ENCODE data around the gene CFAP97D1.

DNA sequence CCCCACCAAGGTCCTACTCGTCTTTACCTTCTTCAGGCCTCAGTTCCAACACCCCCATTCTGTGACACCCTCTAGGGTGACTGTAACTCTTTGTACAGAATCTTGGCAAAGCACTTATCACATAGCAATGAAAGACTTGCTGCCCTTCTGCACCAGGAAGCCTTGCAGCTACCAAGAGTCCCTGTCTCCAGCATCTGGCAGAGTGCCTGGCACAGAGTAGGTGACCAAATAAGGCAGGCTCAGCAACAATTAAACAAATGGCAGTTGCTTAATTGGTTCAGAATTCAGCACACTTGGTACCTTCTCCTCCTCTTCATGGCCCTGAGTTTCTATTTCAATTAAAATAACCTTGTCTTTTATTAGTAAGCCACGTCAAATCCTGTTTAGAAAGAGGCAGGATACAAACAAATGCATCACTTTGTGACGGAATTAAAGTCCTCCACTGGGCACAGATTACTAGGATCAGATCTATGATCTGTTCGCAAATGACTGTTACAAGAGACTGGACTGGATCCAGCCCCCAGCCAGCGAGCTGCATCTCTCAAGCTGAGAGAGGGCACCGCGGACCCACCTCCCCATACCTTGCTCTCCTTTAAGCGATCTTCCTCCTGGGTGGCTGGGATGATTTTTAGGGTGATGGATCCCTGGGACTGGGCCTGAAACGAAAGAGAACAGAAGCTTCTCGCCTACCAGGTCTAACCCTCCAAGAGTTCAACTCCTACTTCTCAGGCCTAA is 43.3 kb downstream of the CFAP97D1 start:
- TF ChIP-seq POLR2AphosphoS5 (IDR thresholded peaks at IDR 0.05; ENCODE audit: low read depth, low read length), result no peak
- TF ChIP-seq TAF1 (IDR thresholded peaks at IDR 0.05; ENCODE audit: borderline replicate concordance, insufficient read depth, low read length), result no peak
- TF ChIP-seq, protein P1, sequence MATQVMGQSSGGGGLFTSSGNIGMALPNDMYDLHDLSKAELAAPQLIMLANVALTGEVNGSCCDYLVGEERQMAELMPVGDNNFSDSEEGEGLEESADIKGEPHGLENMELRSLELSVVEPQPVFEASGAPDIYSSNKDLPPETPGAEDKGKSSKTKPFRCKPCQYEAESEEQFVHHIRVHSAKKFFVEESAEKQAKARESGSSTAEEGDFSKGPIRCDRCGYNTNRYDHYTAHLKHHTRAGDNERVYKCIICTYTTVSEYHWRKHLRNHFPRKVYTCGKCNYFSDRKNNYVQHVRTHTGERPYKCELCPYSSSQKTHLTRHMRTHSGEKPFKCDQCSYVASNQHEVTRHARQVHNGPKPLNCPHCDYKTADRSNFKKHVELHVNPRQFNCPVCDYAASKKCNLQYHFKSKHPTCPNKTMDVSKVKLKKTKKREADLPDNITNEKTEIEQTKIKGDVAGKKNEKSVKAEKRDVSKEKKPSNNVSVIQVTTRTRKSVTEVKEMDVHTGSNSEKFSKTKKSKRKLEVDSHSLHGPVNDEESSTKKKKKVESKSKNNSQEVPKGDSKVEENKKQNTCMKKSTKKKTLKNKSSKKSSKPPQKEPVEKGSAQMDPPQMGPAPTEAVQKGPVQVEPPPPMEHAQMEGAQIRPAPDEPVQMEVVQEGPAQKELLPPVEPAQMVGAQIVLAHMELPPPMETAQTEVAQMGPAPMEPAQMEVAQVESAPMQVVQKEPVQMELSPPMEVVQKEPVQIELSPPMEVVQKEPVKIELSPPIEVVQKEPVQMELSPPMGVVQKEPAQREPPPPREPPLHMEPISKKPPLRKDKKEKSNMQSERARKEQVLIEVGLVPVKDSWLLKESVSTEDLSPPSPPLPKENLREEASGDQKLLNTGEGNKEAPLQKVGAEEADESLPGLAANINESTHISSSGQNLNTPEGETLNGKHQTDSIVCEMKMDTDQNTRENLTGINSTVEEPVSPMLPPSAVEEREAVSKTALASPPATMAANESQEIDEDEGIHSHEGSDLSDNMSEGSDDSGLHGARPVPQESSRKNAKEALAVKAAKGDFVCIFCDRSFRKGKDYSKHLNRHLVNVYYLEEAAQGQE (IDR thresholded peaks at IDR 0.05; ENCODE audit: insufficient read depth in 1 of 2, low read depth in 2 of 2, low read length in 2 of 2), result no peak
- no peak for TF ChIP-seq SIN3A (IDR thresholded peaks at IDR 0.05; ENCODE audit: borderline replicate concordance, insufficient read depth, low read length)
- TF ChIP-seq FOXP2 (optimal IDR thresholded peaks at IDR 0.05; ENCODE audit: borderline replicate concordance, extremely low read depth, extremely low read length, insufficient read depth), result no peak

Measured in PFSK-1 (cell line).